Measurements from ENCODE around the gene DPH5. TPM values are rescaled to one million over a fixed set of nuclear protein-coding genes. Genes with fewer than 3 reads are reported as not detected.
"Not testable (repeated sequence)": the region's sequence is repeated elsewhere in the genome, so short reads cannot be mapped to it uniquely, and the experiment has no call there.

DPH5 gene
- polyA plus RNA-seq, 1 donor = 62.0 TPM

- no peak for DNase-seq
Observed at GRCh38 chr1:101037316-101037715, 11.7 kb upstream of the DPH5 start.

- DNase-seq = no peak
Observed at GRCh38 chr1:101033017-101033416, 7.4 kb upstream of the DPH5 start.

- not testable (repeated sequence) for DNase-seq
Observed at GRCh38 chr1:101032129-101032528, 6.5 kb upstream of the DPH5 start.

- no peak for DNase-seq
Observed at GRCh38 chr1:101030881-101031280, 5.3 kb upstream of the DPH5 start.

- no peak for DNase-seq
Observed at GRCh38 chr1:101029184-101029583, 3.6 kb upstream of the DPH5 start.

- no peak for DNase-seq
Observed at GRCh38 chr1:101028466-101028865, 2.9 kb upstream of the DPH5 start.

- DNase-seq = no peak
Observed at GRCh38 chr1:101027194-101027772, 1.7 kb upstream of the DPH5 start.

GRCh38 chr1:101026430-101026788, 825 bp upstream of the DPH5 start:
- DNase-seq = no peak

GRCh38 chr1:101025283-101025656, 314 bp downstream of the DPH5 start:
- no peak for DNase-seq

GRCh38 chr1:101022294-101022693, 3.3 kb downstream of the DPH5 start:
- no peak for DNase-seq

- DNase-seq = no peak
Observed at GRCh38 chr1:101017448-101017847, 8.1 kb downstream of the DPH5 start.

GRCh38 chr1:101013776-101014175, 11.8 kb downstream of the DPH5 start:
- DNase-seq = no peak

GRCh38 chr1:101008229-101008834, 17.3 kb downstream of the DPH5 start:
- no peak for DNase-seq

- DNase-seq = no peak
Observed at GRCh38 chr1:101006553-101006952, 19.0 kb downstream of the DPH5 start.

GRCh38 chr1:101005871-101006270, 19.7 kb downstream of the DPH5 start:
- DNase-seq = no peak

- DNase-seq = no peak
Observed at GRCh38 chr1:101005183-101005582, 20.4 kb downstream of the DPH5 start.

GRCh38 chr1:101004670-101005069, 20.9 kb downstream of the DPH5 start:
- no peak for DNase-seq

- no peak for DNase-seq
Observed at GRCh38 chr1:101004061-101004460, 21.5 kb downstream of the DPH5 start.

- DNase-seq = no peak
Observed at GRCh38 chr1:101003012-101003650, 22.5 kb downstream of the DPH5 start.

GRCh38 chr1:101002551-101002950, 23.0 kb downstream of the DPH5 start:
- DNase-seq = no peak

GRCh38 chr1:101000131-101000873, 25.3 kb downstream of the DPH5 start:
- no peak for DNase-seq

GRCh38 chr1:100998426-100998825, 27.2 kb downstream of the DPH5 start:
- DNase-seq = no peak

Data from left kidney (tissue), 2 donors.